ENCODE results near the gene USP7.

Gene USP7

GRCh38 chr16:8958344-8959167 lies 5.2 kb downstream of the USP7 start:
- no peak overlapping the region for H3K4me3 ChIP-seq (ENCODE audit: control insufficient read depth, low read depth, low read length)
- no peak for TF ChIP-seq CTCF (IDR thresholded peaks at IDR 0.05; ENCODE audit: control insufficient read depth, insufficient read depth, low read depth, low read length, missing control alignments)
- no peak for DNase-seq (ENCODE audit: low read depth)

DNA sequence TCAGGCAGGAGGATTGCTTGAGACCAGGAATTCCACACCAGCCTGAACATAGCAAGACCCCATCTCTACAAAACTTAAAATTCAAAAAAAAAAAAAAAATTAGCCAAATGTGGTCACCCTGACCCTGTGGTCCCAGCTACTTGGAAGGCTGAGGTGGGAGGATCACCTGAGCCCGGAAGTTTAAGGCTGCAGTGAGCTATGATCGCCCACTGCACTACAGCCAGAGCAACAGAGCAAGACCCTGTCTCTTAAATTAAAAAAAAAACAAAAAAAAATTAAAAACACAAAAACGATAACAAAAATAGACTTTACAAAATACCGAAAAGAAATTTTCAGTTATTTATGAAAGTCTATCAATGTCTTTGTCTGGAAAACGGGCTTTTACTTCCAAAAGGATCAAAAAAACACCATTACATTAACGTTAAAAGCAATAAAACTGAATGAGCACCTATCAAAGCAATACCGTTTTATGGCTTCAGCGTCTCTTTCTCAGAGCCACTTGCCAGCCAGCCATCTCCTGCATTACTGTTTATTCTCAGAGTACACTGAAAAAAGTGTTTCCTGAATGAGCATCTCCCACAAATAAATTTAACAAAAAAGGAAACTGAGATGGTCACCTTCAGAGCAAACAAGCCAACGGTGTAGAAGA lies 6.1 kb downstream of the USP7 start:
- no peak overlapping the region for H3K4me3 ChIP-seq (ENCODE audit: control insufficient read depth, low read depth, low read length)
- TF ChIP-seq CTCF (IDR thresholded peaks at IDR 0.05; ENCODE audit: control insufficient read depth, insufficient read depth, low read depth, low read length, missing control alignments), result no peak
- DNase-seq (ENCODE audit: low read depth), result no peak

- TF ChIP-seq CTCF (IDR thresholded peaks at IDR 0.05; ENCODE audit: control insufficient read depth, insufficient read depth, low read depth, low read length, missing control alignments), result no peak
- H3K4me3 ChIP-seq (ENCODE audit: control insufficient read depth, low read depth, low read length), result no peak overlapping the region
- DNase-seq (ENCODE audit: low read depth), result no peak
These were observed 6.7 kb downstream of the USP7 start for GRCh38 chr16:8957063-8957397.

- H3K4me3 ChIP-seq (ENCODE audit: control insufficient read depth, low read depth, low read length), result no peak overlapping the region
- no peak for TF ChIP-seq CTCF (IDR thresholded peaks at IDR 0.05; ENCODE audit: control insufficient read depth, insufficient read depth, low read depth, low read length, missing control alignments)
- no peak for DNase-seq (ENCODE audit: low read depth)
These were observed 7.2 kb downstream of the USP7 start for GRCh38 chr16:8956265-8957062.

DNA sequence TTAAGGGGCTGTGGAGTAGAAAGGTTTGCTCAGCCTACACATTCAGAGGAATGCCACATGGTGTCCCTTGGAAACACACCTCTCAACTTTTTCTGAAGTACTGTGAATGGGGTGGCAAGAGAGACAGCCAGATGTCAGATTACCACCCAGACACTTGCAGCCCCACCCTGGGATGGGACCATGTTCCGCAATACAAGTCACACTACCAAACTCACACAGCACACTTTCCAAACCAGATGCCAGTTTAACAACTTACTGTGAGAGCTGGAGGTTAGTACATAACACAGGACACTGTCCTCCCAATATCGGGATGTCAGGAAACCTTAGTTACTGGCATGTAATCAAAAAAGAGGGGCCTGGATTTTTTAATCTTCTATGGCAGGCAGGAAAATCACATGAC lies 7.9 kb downstream of the USP7 start:
- no peak overlapping the region for H3K4me3 ChIP-seq (ENCODE audit: control insufficient read depth, low read depth, low read length)
- TF ChIP-seq CTCF (IDR thresholded peaks at IDR 0.05; ENCODE audit: control insufficient read depth, insufficient read depth, low read depth, low read length, missing control alignments), result no peak
- no peak for DNase-seq (ENCODE audit: low read depth)

- H3K4me3 ChIP-seq (ENCODE audit: control insufficient read depth, low read depth, low read length), result no peak overlapping the region
- DNase-seq (ENCODE audit: low read depth), result no peak
- no peak for TF ChIP-seq CTCF (IDR thresholded peaks at IDR 0.05; ENCODE audit: control insufficient read depth, insufficient read depth, low read depth, low read length, missing control alignments)
These were observed 10.6 kb downstream of the USP7 start for GRCh38 chr16:8953064-8953463.

All from AG09309 (cell line).